Putamen (tissue), 1 donor: ENCODE results near the gene EIF1B.
"Not testable (repeated sequence)": the region's sequence is repeated elsewhere in the genome, so short reads cannot be mapped to it uniquely, and the experiment has no call there.

Experiments
- DNase-seq: peaks from one replicate; pipeline ENCODE4 v3.0.0-alpha.2; 2016; ENCODE audit warnings: low spot score

Gene EIF1B

GRCh38 chr3:40309418-40309924 lies at the start of gene EIF1B:
Gene EIF1B (plus strand): TSS chr3:40309707. CDS start chr3:40309942, 235 bp downstream.
- DNase-seq: peak; percentile 98

GRCh38 chr3:40262331-40262730 lies 47.2 kb upstream of the EIF1B start:
- no peak for DNase-seq

- DNase-seq: no peak
Measured at GRCh38 chr3:40264451-40264850, 45.1 kb upstream of the EIF1B start.

- DNase-seq: no peak
Measured at GRCh38 chr3:40265181-40265580, 44.3 kb upstream of the EIF1B start.

GRCh38 chr3:40267937-40268724 lies 41.4 kb upstream of the EIF1B start:
- DNase-seq: no peak

GRCh38 chr3:40268802-40269524 lies 40.5 kb upstream of the EIF1B start:
- peak; percentile 50 for DNase-seq

- DNase-seq: no peak
Measured at GRCh38 chr3:40278791-40279190, 30.7 kb upstream of the EIF1B start.

GRCh38 chr3:40281995-40282394 lies 27.5 kb upstream of the EIF1B start:
- no peak for DNase-seq

- DNase-seq: not testable (repeated sequence)
Measured at GRCh38 chr3:40283057-40283456, 26.4 kb upstream of the EIF1B start.

- no peak for DNase-seq
Measured at GRCh38 chr3:40287248-40287647, 22.3 kb upstream of the EIF1B start.

- DNase-seq: no peak
Measured at GRCh38 chr3:40290396-40290795, 19.1 kb upstream of the EIF1B start.

- DNase-seq: no peak
Measured at GRCh38 chr3:40291471-40291870, 18.0 kb upstream of the EIF1B start.

GRCh38 chr3:40292637-40293349 lies 16.7 kb upstream of the EIF1B start:
- DNase-seq: peak; percentile 79

GRCh38 chr3:40294434-40294833 lies 15.1 kb upstream of the EIF1B start:
- DNase-seq: no peak

- no peak for DNase-seq
Measured at GRCh38 chr3:40298075-40298474, 11.4 kb upstream of the EIF1B start.

GRCh38 chr3:40299130-40299720 lies 10.3 kb upstream of the EIF1B start:
- no peak for DNase-seq

GRCh38 chr3:40299721-40300335 lies 9.7 kb upstream of the EIF1B start:
- DNase-seq: no peak

- DNase-seq: no peak
Measured at GRCh38 chr3:40302784-40303183, 6.7 kb upstream of the EIF1B start.

GRCh38 chr3:40304352-40304751 lies 5.2 kb upstream of the EIF1B start:
- no peak for DNase-seq

GRCh38 chr3:40306336-40306735 lies 3.2 kb upstream of the EIF1B start:
- DNase-seq: no peak

GRCh38 chr3:40307176-40307575 lies 2.3 kb upstream of the EIF1B start:
- DNase-seq: no peak
